GM12891 (cell line): Measurements from ENCODE around the gene SLCO3A1.

ENCODE experiments used
- PAX5 ChIP-seq: IDR thresholded peaks from 2 replicates; pipeline ENCODE4 v1.6.1; 2011; ENCODE audit warnings: low read length, moderate library complexity, mild to moderate bottlenecking; ENCODE audit not compliant: insufficient read depth, severe bottlenecking
- POLR2A ChIP-seq: IDR thresholded peaks from 2 replicates; pipeline ENCODE4 v1.6.1; 2011; ENCODE audit warnings: low read depth, low read length, control low read depth
- POLR2AphosphoS5 ChIP-seq: IDR thresholded peaks from 2 replicates; pipeline ENCODE4 v1.6.1; 2011; ENCODE audit warnings: low read depth, low read length, control low read depth
- POU2F2 ChIP-seq: IDR thresholded peaks from 2 replicates; pipeline ENCODE4 v1.6.1; 2011; ENCODE audit warnings: low read depth, mild to moderate bottlenecking, control low read depth, low read length, moderate library complexity
- SPI1 ChIP-seq: IDR thresholded peaks from 2 replicates; pipeline ENCODE4 v1.6.1; 2011; ENCODE audit warnings: low read depth, low read length, control low read depth
- TAF1 ChIP-seq: IDR thresholded peaks from 2 replicates; pipeline ENCODE4 v1.6.1; 2011; ENCODE audit warnings: low read depth, low read length, control low read depth

GRCh38 chr15:91936927-91937326 lies 83.4 kb downstream of the SLCO3A1 start:
- TF ChIP-seq POLR2A = no peak
- no peak for TF ChIP-seq TAF1
- TF ChIP-seq POU2F2 = no peak
- no peak for TF ChIP-seq POLR2AphosphoS5
- TF ChIP-seq PAX5 = no peak
- no peak for TF ChIP-seq SPI1
